Hypothalamus (tissue), 51 donors: ENCODE data around the gene TRIM31.

ENCODE experiments used
- DNase-seq, 51 donors: peaks; one replicate each; lab custom pipeline; 2025; lab: John Stamatoyannopoulos, UW

TRIM31 gene

GRCh38 chr6:30061858-30062458 lies 50.9 kb downstream of the TRIM31 start:
- DNase-seq, result peak in 3 of 51 donors; percentile 11 to 53 (median 52)

- peak; percentile 35 to 96 (median 84) for DNase-seq
Measured at GRCh38 chr6:30061092-30061857, 51.6 kb downstream of the TRIM31 start, which contains the start of gene POLR1H. POLR1H (plus strand) TSS chr6:30061265; CDS start chr6:30061525, 260 bp downstream.

- DNase-seq, result peak in 12 of 51 donors; percentile 16 to 62 (median 40)
Measured at GRCh38 chr6:30060606-30061091, 52.2 kb downstream of the TRIM31 start.

- DNase-seq, result no peak
Measured at GRCh38 chr6:30055513-30055912, 57.4 kb downstream of the TRIM31 start.

GRCh38 chr6:30053682-30054081 lies 59.2 kb downstream of the TRIM31 start:
- no peak for DNase-seq
